Raji (cell line): ENCODE results near the gene ONECUT3.

Source experiments
- POLR2A ChIP-seq: IDR thresholded peaks from 2 replicates; pipeline ENCODE4 v1.6.1; 2011; ENCODE audit warnings: low read depth, low read length, control low read depth; ENCODE audit not compliant: insufficient read depth

The ONECUT3 gene

DNA sequence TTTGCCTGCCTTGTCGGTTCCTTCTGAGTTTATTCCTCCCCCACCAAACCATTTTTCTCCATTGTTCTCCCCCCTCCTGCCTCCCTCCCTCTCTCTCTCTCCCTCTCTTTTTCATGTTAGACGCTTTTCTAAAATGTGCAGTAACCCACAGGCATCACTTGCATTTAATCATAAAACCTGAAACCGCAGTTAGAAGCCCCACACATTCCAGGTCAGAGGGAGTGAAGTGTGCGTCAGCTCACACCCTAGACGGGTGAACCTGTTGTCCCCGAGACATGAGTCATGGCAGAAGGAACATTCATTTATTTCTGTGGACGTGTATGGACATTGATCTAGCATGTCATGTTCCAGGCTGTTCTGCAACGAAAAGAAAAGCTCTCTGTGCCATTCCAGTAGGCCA is 19.9 kb downstream of the ONECUT3 start:
- no peak for TF ChIP-seq POLR2A

GRCh38 chr19:1774989-1775772 is 21.9 kb downstream of the ONECUT3 start:
- no peak for TF ChIP-seq POLR2A

GRCh38 chr19:1775951-1776605 is 22.8 kb downstream of the ONECUT3 start:
- no peak for TF ChIP-seq POLR2A

DNA sequence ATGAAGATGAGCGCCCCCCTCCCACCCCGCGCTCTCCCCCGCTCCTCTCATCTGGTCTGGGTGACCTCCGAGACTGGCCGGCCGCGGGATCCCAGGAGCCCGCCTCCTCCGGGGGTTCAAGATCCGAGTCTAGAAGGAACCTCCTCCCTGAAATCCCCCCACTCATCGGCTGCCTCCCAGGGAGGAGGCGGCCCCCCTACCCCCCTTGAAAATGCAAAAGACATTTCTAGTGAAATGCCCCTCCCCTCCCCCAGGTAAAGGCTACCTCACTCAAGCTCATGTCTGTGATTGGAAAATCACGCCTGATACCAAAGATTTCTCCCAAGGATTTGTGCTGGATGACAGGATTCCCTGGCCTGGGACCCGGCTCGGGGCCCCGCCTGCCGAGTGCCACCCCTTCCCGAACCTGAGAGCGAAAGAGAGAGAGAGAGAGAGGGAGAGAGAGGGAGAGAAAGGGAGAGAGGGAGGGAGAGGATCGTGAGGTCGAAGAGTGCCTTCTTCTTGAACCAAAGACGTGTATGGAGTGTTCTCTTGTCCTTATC is 23.4 kb downstream of the ONECUT3 start:
- TF ChIP-seq POLR2A, result no peak

DNA sequence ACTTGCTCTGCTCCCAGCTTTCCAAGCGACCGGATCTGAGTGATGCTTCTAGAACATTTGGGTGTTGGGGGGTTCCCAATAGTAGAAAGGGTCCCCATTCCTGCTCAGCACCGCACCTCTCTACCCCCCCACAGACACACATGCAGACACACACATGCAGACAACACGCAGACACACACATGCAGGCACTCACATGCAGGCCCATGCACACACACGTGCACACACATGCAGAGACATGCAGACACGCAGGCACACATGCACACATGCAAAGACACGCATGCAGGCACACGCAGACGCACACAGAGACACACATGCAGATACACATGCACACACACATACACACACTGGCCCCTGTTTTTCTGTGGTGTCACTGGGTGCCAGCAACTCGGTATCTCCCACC is 23.8 kb downstream of the ONECUT3 start:
- no peak for TF ChIP-seq POLR2A

DNA sequence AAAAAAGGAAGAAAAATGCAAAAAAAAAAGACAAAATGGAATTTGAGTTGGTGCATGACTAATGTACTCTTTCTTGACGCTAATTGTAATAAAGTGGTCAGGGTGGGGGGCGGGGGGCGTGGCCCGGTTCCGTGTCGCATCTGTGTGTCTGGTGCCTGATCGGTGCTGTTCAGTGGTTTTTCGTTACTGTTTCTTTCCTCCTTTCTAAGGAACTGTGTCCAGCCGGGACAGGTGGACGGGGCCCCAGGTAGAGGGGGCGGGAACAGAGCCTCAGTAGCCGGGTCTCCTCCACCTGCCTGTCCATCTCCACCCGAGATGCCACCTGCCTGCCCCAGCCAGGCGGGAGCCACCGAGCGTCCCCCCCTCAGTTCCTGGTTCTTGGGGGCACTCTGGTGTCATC is 26.3 kb downstream of the ONECUT3 start:
- TF ChIP-seq POLR2A, result no peak

GRCh38 chr19:1780272-1780958 is 27.1 kb downstream of the ONECUT3 start:
- no peak for TF ChIP-seq POLR2A

DNA sequence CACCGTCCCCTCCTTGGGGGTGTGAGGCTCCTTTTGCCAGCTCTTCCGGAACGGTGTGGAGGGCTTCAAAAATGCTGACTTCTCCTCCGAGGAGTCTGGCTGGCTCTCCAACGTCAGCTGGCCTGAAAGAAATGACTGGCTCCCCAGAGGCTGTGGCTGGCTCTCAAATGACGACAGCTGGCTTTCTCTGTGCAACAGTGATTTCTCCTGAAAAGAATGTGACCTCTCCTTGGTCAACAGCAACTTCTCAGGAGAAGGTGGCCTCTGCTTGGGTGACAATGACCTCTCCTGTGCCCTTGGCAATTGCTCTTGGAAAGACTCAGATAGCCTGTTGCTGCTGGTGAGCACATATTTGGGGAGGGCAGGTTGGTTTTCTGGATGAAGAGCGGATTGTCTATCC is 29.2 kb downstream of the ONECUT3 start:
- TF ChIP-seq POLR2A, result no peak

DNA sequence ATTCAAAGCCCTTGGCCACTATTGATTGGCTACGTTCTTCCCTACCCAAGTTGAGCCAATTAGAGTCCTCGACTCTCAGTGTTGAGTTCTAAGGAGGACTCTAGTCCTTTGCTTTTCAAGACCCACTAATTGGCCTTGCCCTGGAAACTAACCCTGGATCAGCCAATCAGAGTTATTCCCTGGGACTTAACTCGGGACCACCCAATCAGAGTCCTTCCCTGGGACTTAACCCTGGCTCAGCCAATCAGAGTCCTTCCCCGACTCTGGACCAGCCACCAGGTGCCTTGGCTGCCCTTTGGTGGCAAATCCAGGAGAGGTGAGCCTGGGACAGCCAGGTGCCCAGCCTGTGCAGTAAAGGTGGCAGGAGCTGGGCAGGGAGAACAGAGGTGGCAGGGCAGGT is 30.0 kb downstream of the ONECUT3 start:
- TF ChIP-seq POLR2A, result no peak

- no peak for TF ChIP-seq POLR2A
These were observed 30.6 kb downstream of the ONECUT3 start for GRCh38 chr19:1783874-1784273.

DNA sequence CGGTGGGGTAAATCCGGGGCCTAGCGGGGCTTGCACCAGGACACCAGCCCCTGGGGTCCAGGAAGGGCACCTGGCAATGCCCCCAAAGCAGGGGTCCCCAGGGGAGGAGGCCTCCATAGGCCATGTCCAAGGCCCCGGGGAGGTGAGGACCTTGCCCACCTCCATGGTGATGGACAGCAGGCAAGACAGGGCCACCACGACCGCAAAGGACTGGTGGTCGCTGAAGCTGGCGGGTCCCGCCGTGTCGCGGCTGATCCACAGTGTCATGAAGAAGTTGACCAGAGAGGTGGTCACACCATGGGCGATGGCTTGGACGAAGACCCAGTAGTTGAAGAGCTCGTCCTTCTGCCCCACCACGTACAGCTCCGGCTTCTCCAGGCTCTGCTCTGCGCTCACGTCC is 32.0 kb downstream of the ONECUT3 start:
- TF ChIP-seq POLR2A, result no peak

GRCh38 chr19:1786668-1787067 is 33.4 kb downstream of the ONECUT3 start:
- TF ChIP-seq POLR2A, result no peak

- no peak for TF ChIP-seq POLR2A
These were observed 33.8 kb downstream of the ONECUT3 start for GRCh38 chr19:1787116-1787515.

GRCh38 chr19:1789261-1790041 is 36.1 kb downstream of the ONECUT3 start:
- no peak for TF ChIP-seq POLR2A
